SK-N-SH treated with all-trans-retinoic acid at 6 μM for 48 hours (cell line): ENCODE measurements around the gene CANX.

ENCODE experiments used
- ATAC-seq: fragments of 200-7000 bp; cut with Tn5 transposase; 3 replicates; pipeline ENCODE4 v1.9.1; 2020; ENCODE audit warnings: mild to moderate bottlenecking, moderate library complexity
- ARNTL ChIP-seq: fragments of 450-650 bp; formaldehyde crosslinking; IDR thresholded peaks from 2 replicates; pipeline ENCODE4 v1.5.0; 2020; ENCODE audit warnings: low read depth, mild to moderate bottlenecking, moderate library complexity, borderline replicate concordance
- BACH2 ChIP-seq: fragments of 250-450 bp; sonication (Bioruptor Pico); IDR thresholded peaks from 2 replicates; pipeline ENCODE4 v1.9.0; 2021; ENCODE audit warnings: mild to moderate bottlenecking, borderline replicate concordance
- CREB5 ChIP-seq: fragments of 250-450 bp; sonication (Bioruptor Pico); IDR thresholded peaks from 2 replicates; pipeline ENCODE4 v1.5.1; 2020; ENCODE audit warnings: low read depth, mild to moderate bottlenecking, moderate library complexity
- CSDC2 ChIP-seq: fragments of 250-450 bp; sonication (Bioruptor Pico); IDR thresholded peaks from 2 replicates; pipeline ENCODE4 v1.5.0; 2020; ENCODE audit warnings: mild to moderate bottlenecking, moderate library complexity
- ESRRG ChIP-seq: fragments of 250-450 bp; sonication (Bioruptor Pico); IDR thresholded peaks from 2 replicates; pipeline ENCODE4 v1.6.1; 2021; ENCODE audit warnings: mild to moderate bottlenecking
- GLIS3 ChIP-seq: fragments of 250-450 bp; sonication (Bioruptor Pico); IDR thresholded peaks from 2 replicates; pipeline ENCODE4 v1.5.0; 2020; ENCODE audit warnings: mild to moderate bottlenecking, moderate library complexity
- ISL1 ChIP-seq: fragments of 250-450 bp; sonication (Bioruptor Pico); IDR thresholded peaks from 2 replicates; pipeline ENCODE4 v2.1.2; 2022; ENCODE audit warnings: mild to moderate bottlenecking, moderate library complexity
- OSR1 ChIP-seq: fragments of 250-450 bp; sonication (Bioruptor Pico); IDR thresholded peaks from 2 replicates; pipeline ENCODE4 v1.8.0; 2022; ENCODE audit warnings: moderate library complexity, mild to moderate bottlenecking, inconsistent platforms
- PPARA ChIP-seq: fragments of 250-450 bp; sonication (Bioruptor Pico); IDR thresholded peaks from 2 replicates; pipeline ENCODE4 v1.5.0; 2020; ENCODE audit warnings: mild to moderate bottlenecking, borderline replicate concordance
- RARB ChIP-seq: fragments of 250-450 bp; sonication (Bioruptor Pico); IDR thresholded peaks from 2 replicates; pipeline ENCODE4 v1.8.0; 2021; ENCODE audit warnings: mild to moderate bottlenecking, moderate library complexity
- SNAI2 ChIP-seq: fragments of 250-450 bp; sonication (Bioruptor Pico); IDR thresholded peaks from 2 replicates; pipeline ENCODE4 v1.5.0; 2020; ENCODE audit warnings: mild to moderate bottlenecking, moderate library complexity
- TCF4 ChIP-seq: fragments of 250-450 bp; sonication (Bioruptor Pico); IDR thresholded peaks from 2 replicates; pipeline ENCODE4 v1.8.0; 2021; ENCODE audit warnings: mild to moderate bottlenecking, moderate library complexity, borderline replicate concordance
- ZC3H10 ChIP-seq: fragments of 250-450 bp; sonication (Bioruptor Pico); IDR thresholded peaks from 2 replicates; pipeline ENCODE4 v1.5.1; 2021; ENCODE audit warnings: mild to moderate bottlenecking, moderate library complexity
- ZFP3 ChIP-seq: fragments of 250-450 bp; sonication (Bioruptor Pico); IDR thresholded peaks from 2 replicates; pipeline ENCODE4 v1.5.0; 2020; ENCODE audit warnings: mild to moderate bottlenecking, moderate library complexity
- ZFP30 ChIP-seq: fragments of 450-650 bp; formaldehyde crosslinking; IDR thresholded peaks from 2 replicates; pipeline ENCODE4 v1.5.0; 2022; ENCODE audit warnings: mild to moderate bottlenecking, moderate library complexity
- ZNF565 ChIP-seq: fragments of 450-650 bp; formaldehyde crosslinking; conservative IDR thresholded peaks from 2 replicates; pipeline ENCODE4 v1.5.0; 2020; ENCODE audit warnings: low read depth, mild to moderate bottlenecking, moderate library complexity
- ZNF8 ChIP-seq: fragments of 450-650 bp; formaldehyde crosslinking; IDR thresholded peaks from 2 replicates; pipeline ENCODE4 v1.5.0; 2020; ENCODE audit warnings: mild to moderate bottlenecking, moderate library complexity
- TF ChIP-seq, protein P1 (sequence below): fragments of 250-450 bp; sonication (Bioruptor Pico); IDR thresholded peaks from 2 replicates; pipeline ENCODE4 v1.5.0; 2020; ENCODE audit warnings: mild to moderate bottlenecking, moderate library complexity
- TF ChIP-seq, protein P2 (sequence below): fragments of 250-450 bp; sonication (Bioruptor Pico); IDR thresholded peaks from 2 replicates; pipeline ENCODE4 v1.8.0; 2020; ENCODE audit warnings: mild to moderate bottlenecking, moderate library complexity, borderline replicate concordance
- TF ChIP-seq, protein P3 (sequence below): fragments of 250-450 bp; sonication (Bioruptor Pico); IDR thresholded peaks from 2 replicates; pipeline ENCODE4 v1.5.1; 2021; ENCODE audit warnings: mild to moderate bottlenecking, moderate library complexity

Gene CANX

DNA sequence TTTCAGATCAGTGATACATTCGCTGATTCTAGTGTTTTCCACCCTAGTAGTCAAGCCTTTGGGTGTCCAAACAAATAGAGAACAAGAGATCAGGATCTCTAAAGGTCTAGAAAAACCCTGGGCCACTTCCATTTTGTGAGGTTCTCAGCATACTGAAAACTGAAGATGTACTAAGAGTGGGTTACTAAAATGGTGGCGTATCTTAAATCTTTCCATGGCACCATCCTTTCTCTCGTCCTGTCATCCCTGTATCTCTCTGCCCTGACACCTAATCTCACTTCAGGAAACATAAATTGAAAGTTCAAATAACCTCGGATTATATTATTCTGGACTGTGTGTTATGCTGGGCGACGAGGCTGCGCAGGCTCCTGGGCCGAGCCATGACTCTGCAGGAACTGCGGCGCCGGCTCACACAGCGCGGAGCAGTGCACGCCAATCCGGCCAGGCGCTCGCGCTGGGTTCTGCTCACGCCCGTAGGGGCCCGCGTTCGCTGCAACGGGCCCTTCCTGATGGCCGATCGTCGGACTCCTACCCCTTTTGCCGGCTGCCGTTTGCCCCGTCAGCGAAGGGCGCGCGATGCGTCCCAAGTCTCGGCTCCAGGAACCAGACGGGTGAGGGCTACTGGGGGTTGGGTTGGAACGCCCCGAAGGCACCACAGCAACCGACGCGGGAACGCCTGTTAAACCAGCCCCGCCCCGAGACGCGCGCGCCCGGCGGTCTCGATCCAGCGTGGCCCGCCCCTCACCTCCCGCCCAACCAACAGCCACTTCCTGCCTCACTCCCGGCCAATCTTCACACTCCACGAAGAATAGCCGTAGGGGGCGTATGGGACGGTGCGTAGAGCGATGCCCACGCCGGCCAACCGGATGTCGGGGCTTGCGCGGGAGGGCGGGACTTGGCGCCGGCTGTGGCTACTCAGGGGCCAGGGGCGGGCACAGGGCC, 503 bp upstream of the CANX start:
- TF ChIP-seq ZNF8 (CRISPR knock-in tag) (no peak), CSDC2 (peak; percentile 84; the same call in 1 of the 2 replicates), ARNTL (CRISPR knock-in tag) (no peak), ZFP3 (peak; percentile 83), CREB5 (CRISPR knock-in tag) (no peak), PPARA (CRISPR knock-in tag) (no peak), SNAI2 (CRISPR knock-in tag) (0 out of 2 replicates have a peak, but pooled peaks have one; percentile 64)
- TF ChIP-seq, protein P1, sequence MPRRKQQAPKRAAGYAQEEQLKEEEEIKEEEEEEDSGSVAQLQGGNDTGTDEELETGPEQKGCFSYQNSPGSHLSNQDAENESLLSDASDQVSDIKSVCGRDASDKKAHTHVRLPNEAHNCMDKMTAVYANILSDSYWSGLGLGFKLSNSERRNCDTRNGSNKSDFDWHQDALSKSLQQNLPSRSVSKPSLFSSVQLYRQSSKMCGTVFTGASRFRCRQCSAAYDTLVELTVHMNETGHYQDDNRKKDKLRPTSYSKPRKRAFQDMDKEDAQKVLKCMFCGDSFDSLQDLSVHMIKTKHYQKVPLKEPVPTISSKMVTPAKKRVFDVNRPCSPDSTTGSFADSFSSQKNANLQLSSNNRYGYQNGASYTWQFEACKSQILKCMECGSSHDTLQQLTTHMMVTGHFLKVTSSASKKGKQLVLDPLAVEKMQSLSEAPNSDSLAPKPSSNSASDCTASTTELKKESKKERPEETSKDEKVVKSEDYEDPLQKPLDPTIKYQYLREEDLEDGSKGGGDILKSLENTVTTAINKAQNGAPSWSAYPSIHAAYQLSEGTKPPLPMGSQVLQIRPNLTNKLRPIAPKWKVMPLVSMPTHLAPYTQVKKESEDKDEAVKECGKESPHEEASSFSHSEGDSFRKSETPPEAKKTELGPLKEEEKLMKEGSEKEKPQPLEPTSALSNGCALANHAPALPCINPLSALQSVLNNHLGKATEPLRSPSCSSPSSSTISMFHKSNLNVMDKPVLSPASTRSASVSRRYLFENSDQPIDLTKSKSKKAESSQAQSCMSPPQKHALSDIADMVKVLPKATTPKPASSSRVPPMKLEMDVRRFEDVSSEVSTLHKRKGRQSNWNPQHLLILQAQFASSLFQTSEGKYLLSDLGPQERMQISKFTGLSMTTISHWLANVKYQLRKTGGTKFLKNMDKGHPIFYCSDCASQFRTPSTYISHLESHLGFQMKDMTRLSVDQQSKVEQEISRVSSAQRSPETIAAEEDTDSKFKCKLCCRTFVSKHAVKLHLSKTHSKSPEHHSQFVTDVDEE (CRISPR knock-in tag) = no peak
- TF ChIP-seq, protein P2, sequence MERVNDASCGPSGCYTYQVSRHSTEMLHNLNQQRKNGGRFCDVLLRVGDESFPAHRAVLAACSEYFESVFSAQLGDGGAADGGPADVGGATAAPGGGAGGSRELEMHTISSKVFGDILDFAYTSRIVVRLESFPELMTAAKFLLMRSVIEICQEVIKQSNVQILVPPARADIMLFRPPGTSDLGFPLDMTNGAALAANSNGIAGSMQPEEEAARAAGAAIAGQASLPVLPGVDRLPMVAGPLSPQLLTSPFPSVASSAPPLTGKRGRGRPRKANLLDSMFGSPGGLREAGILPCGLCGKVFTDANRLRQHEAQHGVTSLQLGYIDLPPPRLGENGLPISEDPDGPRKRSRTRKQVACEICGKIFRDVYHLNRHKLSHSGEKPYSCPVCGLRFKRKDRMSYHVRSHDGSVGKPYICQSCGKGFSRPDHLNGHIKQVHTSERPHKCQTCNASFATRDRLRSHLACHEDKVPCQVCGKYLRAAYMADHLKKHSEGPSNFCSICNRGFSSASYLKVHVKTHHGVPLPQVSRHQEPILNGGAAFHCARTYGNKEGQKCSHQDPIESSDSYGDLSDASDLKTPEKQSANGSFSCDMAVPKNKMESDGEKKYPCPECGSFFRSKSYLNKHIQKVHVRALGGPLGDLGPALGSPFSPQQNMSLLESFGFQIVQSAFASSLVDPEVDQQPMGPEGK = no peak
- TF ChIP-seq, protein P3, sequence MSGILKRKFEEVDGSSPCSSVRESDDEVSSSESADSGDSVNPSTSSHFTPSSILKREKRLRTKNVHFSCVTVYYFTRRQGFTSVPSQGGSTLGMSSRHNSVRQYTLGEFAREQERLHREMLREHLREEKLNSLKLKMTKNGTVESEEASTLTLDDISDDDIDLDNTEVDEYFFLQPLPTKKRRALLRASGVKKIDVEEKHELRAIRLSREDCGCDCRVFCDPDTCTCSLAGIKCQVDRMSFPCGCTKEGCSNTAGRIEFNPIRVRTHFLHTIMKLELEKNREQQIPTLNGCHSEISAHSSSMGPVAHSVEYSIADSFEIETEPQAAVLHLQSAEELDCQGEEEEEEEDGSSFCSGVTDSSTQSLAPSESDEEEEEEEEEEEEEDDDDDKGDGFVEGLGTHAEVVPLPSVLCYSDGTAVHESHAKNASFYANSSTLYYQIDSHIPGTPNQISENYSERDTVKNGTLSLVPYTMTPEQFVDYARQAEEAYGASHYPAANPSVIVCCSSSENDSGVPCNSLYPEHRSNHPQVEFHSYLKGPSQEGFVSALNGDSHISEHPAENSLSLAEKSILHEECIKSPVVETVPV (CRISPR knock-in tag) = no peak
- TF ChIP-seq, all 23 proteins: peak for 3
- ATAC-seq = peak; percentile 93

- no peak for ATAC-seq
- TF ChIP-seq SNAI2 (CRISPR knock-in tag) = no peak
- TF ChIP-seq GLIS3 (CRISPR knock-in tag) = no peak
- TF ChIP-seq ZFP30 (CRISPR knock-in tag) = no peak
- TF ChIP-seq, protein P3 (CRISPR knock-in tag) = no peak
- TF ChIP-seq BACH2 = no peak
- no peak for TF ChIP-seq PPARA (CRISPR knock-in tag)
- TF ChIP-seq TCF4 = no peak
- no peak for TF ChIP-seq RARB
Observed at GRCh38 chr5:179699616-179700237, 960 bp downstream of the CANX start.

- TF ChIP-seq TCF4 (no peak), CSDC2 (no peak), ZFP3 (no peak), ZFP30 (CRISPR knock-in tag) (no peak), ZNF565 (CRISPR knock-in tag) (no peak), CREB5 (CRISPR knock-in tag) (no peak), ESRRG (CRISPR knock-in tag) (no peak), GLIS3 (CRISPR knock-in tag) (no peak), ZC3H10 (CRISPR knock-in tag) (no peak), ISL1 (no peak), ZNF8 (CRISPR knock-in tag) (no peak), RARB (no peak), BACH2 (no peak), OSR1 (CRISPR knock-in tag) (no peak), SNAI2 (CRISPR knock-in tag) (no peak)
- TF ChIP-seq, protein P2 = no peak
- TF ChIP-seq, protein P3 (CRISPR knock-in tag) = no peak
Observed at GRCh38 chr5:179700401-179700918, 1.7 kb downstream of the CANX start.

More at GRCh38 chr5:179700401-179700918, 1.7 kb downstream of the CANX start:
- no peak for ATAC-seq
